Ecto neural progenitor cell (in vitro differentiated cells): ENCODE data around the gene RYR2.

Source experiments
- DNase-seq: peaks from one replicate; pipeline ENCODE4 v3.0.0-alpha.2; 2018; ENCODE audit warnings: low spot score

RYR2 gene

GRCh38 chr1:237457573-237457972, 415.6 kb downstream of the RYR2 start:
- no peak for DNase-seq

DNA sequence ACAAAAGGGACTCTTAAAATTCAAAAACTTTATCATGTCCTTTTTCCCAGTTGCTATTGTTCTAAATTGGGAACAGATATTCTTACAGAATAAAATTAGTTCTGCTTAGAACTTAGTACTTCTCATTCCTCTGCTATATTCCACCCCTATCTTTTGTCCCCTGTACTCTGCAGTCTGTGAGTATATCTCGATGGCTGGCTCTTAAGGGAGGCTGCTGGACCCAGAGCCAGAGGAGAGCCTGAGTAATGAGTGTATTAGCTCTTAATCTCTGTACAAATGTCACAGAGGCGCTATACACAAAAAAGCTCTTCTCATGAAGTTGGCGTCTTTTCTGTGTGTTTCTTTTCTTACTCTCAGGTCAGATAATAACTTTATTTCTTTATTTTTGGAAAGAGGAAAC, 425.3 kb downstream of the RYR2 start:
- no peak for DNase-seq

DNA sequence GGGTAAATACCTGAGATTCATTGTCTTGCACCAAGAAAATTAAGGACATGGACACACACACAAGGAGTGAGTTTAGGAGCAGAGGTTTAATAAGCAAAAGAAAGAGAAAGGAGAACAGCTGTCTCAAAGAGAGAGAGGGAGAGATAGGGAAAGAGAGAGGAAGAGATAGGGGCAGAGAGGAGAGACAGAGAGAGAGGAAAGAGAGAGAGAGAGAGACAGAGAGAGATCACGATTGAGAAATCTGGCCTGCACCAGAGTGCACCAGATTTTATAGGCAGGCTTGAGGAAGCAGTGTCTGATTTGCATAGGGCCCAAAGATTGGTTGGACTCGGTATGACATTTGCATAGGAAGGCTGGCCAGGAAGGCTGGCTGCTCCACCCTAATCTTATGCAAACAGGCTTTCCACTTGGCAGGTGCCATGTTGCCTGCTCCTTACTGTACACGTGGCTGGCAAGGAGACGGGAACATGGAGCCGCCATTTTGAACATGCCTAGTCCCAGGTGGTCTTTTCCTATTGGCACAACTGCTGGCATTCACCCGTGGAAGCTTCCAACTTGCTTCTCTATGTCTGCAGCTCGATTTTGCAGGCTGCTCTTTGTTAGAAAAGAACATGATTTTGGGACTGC, 428.8 kb downstream of the RYR2 start:
- no peak for DNase-seq

- DNase-seq: no peak
These were observed 429.4 kb downstream of the RYR2 start for GRCh38 chr1:237471377-237471776.

DNA sequence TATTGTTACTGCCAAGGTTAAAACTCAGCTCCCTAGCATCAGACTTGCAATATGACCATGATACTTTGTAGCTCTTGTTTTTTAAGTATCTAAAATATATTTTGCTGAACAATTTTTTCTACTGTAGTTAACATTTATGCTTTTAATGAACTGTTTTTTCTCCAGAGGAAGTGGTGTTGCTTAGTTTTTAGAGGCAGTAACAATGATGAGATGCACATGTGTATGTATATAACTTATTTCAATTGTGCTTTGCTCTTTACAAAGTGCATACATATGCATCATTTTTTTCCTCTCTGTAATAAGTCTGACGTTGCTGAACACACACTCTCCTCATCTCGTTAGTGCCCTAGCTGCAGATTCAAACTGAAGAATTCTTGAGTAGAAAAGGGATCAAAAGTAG, 430.0 kb downstream of the RYR2 start:
- no peak for DNase-seq

GRCh38 chr1:237473854-237474253, 431.9 kb downstream of the RYR2 start:
- DNase-seq: no peak

DNA sequence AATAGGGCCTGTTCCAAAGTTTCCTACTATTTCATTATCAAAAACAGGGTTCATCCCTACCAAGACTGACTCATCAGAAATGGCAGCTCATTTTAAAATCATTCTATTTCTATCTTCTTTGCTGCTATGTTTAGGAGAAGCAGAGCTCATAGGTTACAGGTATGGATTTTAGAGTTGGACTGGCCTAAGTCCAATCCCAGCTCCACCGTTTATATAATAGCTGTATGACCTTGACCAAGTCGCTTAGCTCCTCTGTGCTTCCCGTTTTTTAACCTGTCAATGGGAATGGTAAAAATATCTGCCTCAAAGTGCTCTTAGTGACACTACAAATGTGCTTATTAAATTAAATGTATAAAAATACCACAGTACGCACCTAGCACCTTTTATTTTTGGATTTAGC, 436.1 kb downstream of the RYR2 start:
- DNase-seq: no peak

DNA sequence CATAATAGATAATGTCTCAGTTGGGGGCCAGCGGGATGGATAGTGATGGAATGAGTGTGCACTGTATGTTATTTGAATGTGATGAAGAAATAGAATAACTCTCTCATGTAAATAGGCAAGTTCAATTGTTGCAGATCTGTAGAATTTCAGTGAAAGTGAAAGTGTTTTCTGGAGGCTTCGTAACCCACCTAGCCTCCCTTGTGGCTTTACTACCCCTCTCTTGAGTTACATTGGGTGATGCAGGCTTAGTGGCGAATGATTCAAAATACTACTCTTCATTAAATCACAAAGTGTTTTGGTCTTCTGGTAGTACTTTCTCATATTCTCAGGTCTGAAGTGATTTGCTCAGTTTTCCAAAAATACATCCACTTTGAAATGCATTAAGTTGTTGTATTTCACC, 436.9 kb downstream of the RYR2 start:
- no peak for DNase-seq

DNA sequence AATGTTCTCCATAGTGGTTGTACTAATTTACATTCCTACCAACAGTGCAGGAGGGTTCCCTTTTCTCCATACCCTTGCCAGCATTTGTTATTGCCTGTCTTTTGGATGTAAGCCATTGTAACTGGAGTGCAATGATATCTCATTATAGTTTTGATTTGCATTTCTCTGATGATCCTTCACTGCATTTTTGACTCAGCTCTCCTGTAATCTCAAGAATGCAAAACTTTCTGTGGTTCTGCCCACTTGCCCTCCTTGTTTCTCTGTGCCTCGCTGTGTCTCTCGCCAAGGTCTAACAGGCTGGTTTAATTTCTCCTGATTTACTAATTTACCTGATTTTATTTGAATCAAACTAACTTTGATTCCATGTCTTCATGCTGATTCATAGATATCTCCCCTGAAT, 440.8 kb downstream of the RYR2 start:
- no peak for DNase-seq

GRCh38 chr1:237492359-237492758, 450.4 kb downstream of the RYR2 start:
- no peak for DNase-seq

DNA sequence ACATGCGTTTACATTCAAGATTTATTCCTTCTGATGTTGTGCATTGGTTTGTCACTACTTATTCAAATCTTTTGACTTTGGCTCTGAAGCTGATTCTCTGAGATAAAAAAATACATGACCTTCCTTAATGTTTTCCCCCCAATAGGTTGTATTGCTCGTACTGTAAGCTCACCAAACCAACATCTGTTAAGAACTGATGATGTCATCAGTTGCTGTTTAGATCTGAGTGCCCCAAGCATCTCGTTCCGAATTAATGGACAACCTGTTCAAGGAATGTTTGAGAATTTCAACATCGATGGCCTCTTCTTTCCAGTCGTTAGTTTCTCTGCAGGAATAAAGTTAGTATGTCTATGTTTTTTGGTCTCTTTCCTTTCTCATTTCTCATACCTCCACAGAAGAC, 458.6 kb downstream of the RYR2 start:
- DNase-seq: no peak

DNA sequence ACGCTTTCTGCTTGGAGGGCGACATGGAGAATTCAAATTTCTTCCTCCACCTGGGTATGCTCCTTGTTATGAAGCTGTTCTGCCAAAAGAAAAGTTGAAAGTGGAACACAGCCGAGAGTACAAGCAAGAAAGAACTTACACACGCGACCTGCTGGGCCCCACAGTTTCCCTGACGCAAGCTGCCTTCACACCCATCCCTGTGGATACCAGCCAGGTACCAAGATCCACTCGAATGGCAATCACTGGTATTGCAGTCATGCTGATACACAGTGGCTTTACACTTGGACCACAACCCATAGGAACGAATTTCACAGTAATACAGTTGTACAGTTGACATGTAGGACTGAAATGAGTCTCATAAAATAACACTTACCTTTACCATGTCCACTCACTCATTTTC, 461.3 kb downstream of the RYR2 start:
- DNase-seq: no peak

DNA sequence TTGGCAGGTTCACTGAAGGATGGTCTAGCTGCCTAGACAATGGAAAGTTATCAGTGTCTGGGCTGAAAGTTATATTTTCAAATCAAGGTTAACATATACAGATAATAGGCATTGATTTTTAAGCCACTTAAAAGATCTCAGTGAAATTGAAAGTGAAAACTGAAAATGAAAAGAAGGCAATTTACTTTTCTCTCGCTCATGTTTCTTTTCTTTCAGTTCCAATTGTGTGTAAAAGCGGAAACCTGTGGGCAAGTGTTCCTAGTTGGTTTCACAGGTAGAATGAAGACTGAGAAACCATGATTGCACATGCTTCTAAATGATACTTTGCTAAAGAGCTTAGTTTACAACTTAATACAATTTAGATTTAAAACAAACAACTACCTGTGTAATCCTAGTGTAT, 465.0 kb downstream of the RYR2 start:
- no peak for DNase-seq

DNA sequence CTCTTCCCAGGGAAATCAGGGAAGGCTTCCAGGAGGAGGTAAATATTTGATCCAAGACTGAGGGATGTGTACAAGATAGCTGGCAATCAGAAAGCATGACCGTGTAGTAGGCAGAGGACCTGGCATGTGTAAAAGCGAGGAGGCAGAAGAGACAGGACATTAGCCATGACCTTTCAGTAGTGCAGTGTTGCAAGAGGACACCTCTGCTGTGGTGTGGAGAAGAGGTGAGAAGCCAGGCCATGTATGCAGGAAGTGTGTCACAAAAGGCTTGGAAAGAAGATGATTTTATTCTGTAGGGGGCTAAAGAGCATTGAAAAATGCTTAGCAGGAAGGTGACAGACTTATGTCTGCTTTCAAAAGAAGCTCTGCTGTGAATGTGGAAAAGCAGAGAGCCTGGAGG, 467.8 kb downstream of the RYR2 start:
- no peak for DNase-seq

GRCh38 chr1:237525102-237525501, 483.1 kb downstream of the RYR2 start:
- DNase-seq: no peak

DNA sequence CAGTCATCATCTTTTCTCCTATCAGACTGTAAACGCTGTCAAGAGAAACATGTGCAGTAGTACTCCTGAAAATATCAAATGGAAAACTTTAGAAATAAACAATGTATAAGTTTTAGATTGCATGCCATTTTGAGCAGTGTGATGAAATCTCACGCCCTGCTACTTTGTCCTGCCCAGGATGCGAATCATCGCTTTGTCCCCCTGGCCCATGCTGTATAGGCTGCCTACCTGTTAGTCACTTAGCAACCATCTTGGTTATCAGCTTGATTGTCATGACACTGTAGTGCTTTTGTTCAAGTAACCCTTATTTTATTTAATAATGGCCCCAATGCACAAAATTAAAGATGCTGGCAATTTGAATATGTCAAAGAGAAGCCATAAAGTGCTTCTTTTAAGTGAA, 485.8 kb downstream of the RYR2 start:
- no peak for DNase-seq

- DNase-seq: no peak
These were observed 486.6 kb downstream of the RYR2 start for GRCh38 chr1:237528545-237528944.

GRCh38 chr1:237539055-237539454, 497.1 kb downstream of the RYR2 start:
- DNase-seq: no peak

GRCh38 chr1:237542525-237543418, 500.8 kb downstream of the RYR2 start:
- DNase-seq: no peak

DNA sequence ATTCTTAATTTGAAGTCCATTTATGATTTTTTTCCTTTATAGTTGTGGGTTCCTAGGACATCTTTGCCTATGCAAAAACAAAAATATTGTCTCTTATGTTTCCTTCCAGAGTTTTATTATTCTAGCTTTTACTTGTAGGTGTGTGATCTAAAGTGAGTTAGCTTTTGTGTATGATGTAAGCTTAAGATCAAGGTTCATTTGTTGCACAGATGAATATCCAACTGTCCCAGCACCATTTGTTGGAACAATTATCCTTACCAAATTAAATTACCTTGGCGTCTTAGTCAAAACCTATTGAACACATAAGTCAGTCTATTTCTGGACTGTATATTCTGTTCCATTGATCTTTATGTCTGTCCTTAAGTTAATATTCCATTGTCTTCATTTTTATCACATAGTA, 511.1 kb downstream of the RYR2 start:
- no peak for DNase-seq

- DNase-seq: no peak
These were observed 514.9 kb downstream of the RYR2 start for GRCh38 chr1:237556911-237557310.

DNA sequence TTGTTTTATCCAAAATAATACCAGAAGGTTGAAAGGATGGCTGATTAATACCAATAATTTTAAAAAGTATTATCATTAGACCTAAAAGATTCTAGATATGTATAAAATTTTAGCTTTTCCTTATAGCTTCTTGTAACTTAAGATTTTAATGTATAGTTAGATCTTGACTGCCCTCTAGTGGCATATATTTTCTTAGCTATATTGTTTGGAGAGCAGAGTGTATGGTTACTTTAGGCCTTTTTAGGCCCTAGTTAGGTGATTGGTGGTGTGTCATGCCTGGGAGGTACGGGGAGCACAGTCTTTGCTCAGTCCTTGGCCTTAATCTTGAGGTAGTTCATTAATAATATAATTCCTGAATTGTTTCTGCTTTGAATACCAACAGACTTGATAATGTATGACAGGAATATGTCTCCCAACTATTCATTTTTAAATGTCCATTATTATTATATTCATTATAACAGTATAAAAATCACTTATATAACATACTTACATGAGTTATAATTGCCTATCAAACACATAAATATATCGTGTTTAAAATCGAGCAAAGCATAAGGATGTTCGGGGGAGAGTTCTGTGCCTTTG, 520.3 kb downstream of the RYR2 start:
- DNase-seq: no peak

DNA sequence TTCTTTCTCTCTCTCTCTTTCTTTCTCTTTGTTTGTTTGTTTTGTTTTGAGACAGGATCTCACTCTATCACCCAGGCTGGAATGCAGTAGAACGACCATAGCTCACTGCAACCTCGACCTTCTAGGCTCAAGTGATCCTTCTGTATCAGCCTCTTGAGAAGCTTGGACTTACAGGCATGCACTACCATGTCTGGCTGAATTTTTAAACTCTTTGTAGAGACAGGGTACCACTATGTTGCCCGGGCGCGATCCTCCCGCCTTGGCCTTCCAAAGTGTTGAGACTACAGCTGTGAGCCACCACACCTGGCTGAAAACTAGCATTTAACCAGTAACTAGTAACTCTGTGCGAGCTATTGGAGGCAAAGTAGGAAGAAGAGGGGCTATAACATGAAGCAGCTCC, 523.3 kb downstream of the RYR2 start:
- DNase-seq: no peak
